Measurements from ENCODE around the gene VARS2. TPM values are rescaled to one million over a fixed set of nuclear protein-coding genes. Genes with fewer than 3 reads are reported as not detected.

The VARS2 gene
- total RNA-seq, 1 experiment from 2014 or later, result 68.2 TPM

DNA sequence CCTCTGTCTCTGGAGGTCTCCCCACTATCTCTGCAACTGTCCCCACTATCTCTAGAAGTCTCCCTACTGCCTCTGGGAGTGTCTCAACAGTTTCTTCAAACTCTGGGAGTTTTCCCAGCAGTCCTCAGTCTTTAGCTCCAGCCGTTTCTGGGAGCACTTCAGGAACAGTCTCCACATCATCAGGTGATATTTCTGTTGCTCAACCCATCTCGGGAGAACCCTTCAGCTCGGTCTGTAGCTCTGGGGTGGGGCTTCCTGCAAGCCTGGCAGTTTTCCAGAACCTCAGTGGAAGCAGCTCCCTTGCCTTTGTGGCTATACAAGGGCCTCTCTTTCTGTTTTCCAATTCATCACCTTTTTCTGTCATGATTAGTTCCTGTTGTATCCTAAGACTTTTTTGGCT, 21.0 kb downstream of the VARS2 start:
- DNase-seq, result no peak
- no peak overlapping the region for H2BK5ac ChIP-seq (ENCODE audit: insufficient read length, low read length)
- peaks cover 13 to 32% of the 10 kb centered on the region in 2 experiments for H3K4me1 Mint-ChIP-seq
- H3K79me2 ChIP-seq (ENCODE audit: insufficient read depth, low read length), result no peaks in the 10 kb centered on the region
- H4K8ac ChIP-seq (replicated peaks; ENCODE audit: insufficient read length, low read depth, low read length), result no peak overlapping the region
- H2BK20ac ChIP-seq (ENCODE audit: low read depth, low read length, poor library complexity, severe bottlenecking), result no peak overlapping the region
- H4K5ac ChIP-seq (ENCODE audit: insufficient read length, low read depth, low read length), result no peak overlapping the region
- no peak overlapping the region for H3K4me2 ChIP-seq (ENCODE audit: insufficient read depth, insufficient read length, low read length)
- no peaks in the 10 kb centered on the region for H3K36me3 Mint-ChIP-seq (ENCODE audit: insufficient read depth in 1 of 3, low read depth in 3 of 3)
- H3K23me2 ChIP-seq (ENCODE audit: insufficient read length, low read depth, low read length, poor library complexity, severe bottlenecking), result no peaks in the 10 kb centered on the region
- no peaks in the 10 kb centered on the region; the same call in 1 of the 2 replicates for H3K27me3 ChIP-seq (ENCODE audit: insufficient read depth, low read length)
- peaks cover 6% of the 10 kb centered on the region for H3K27me3 Mint-ChIP-seq (ENCODE audit: low read depth)
- H3K14ac ChIP-seq (ENCODE audit: insufficient read depth, low read length), result no peak overlapping the region
- H3K79me1 ChIP-seq (ENCODE audit: insufficient read depth, low read depth, low read length, poor library complexity, severe bottlenecking), result no peaks in the 10 kb centered on the region
- no peak overlapping the region for H2BK15ac ChIP-seq (ENCODE audit: low read depth, low read length)
- peaks cover 2% of the 10 kb centered on the region; the same call in 1 of the 2 replicates for H3K4me1 ChIP-seq (ENCODE audit: insufficient read depth, low read length)
- H2AK5ac ChIP-seq (ENCODE audit: insufficient read length, low read length), result no peak overlapping the region
- H3K18ac ChIP-seq (ENCODE audit: insufficient read length, low read depth, low read length), result no peak overlapping the region
- H3K9me3 ChIP-seq (ENCODE audit: control insufficient read depth, low read depth, low read length), result no peaks in the 10 kb centered on the region
- no peak overlapping the region for H3K23ac ChIP-seq (ENCODE audit: insufficient read length, low read depth, low read length)
- no peaks in the 10 kb centered on the region for H3K9me3 Mint-ChIP-seq
- H3K27ac Mint-ChIP-seq, result no peak overlapping the region
- H3T11ph ChIP-seq (ENCODE audit: low read length), result no peak overlapping the region
- no peak overlapping the region for H4K91ac ChIP-seq (ENCODE audit: insufficient read length, low read depth, low read length)
- H3K4me3 Mint-ChIP-seq, result no peak overlapping the region
- H2AFZ ChIP-seq (ENCODE audit: low read length), result no peak overlapping the region
- no peak overlapping the region for H3K4ac ChIP-seq (ENCODE audit: low read depth, low read length)
- H3K9ac ChIP-seq (ENCODE audit: extremely low read depth, insufficient read length, low read length), result no peak overlapping the region
- H2BK12ac ChIP-seq (ENCODE audit: insufficient read length, low read depth, low read length), result no peak overlapping the region
- H3K27ac ChIP-seq (ENCODE audit: insufficient read length, low read depth, low read length), result no peak overlapping the region
- WGBS (ENCODE audit: extremely low coverage, insufficient read length, low lambda C conversion rate), result no CpG with 5 or more reads among the region's 3 CpGs
- TF ChIP-seq, protein P1, sequence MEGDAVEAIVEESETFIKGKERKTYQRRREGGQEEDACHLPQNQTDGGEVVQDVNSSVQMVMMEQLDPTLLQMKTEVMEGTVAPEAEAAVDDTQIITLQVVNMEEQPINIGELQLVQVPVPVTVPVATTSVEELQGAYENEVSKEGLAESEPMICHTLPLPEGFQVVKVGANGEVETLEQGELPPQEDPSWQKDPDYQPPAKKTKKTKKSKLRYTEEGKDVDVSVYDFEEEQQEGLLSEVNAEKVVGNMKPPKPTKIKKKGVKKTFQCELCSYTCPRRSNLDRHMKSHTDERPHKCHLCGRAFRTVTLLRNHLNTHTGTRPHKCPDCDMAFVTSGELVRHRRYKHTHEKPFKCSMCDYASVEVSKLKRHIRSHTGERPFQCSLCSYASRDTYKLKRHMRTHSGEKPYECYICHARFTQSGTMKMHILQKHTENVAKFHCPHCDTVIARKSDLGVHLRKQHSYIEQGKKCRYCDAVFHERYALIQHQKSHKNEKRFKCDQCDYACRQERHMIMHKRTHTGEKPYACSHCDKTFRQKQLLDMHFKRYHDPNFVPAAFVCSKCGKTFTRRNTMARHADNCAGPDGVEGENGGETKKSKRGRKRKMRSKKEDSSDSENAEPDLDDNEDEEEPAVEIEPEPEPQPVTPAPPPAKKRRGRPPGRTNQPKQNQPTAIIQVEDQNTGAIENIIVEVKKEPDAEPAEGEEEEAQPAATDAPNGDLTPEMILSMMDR (conservative IDR thresholded peaks at IDR 0.05), result no peak
- H4K20me1 ChIP-seq (ENCODE audit: control insufficient read depth, insufficient read depth, insufficient read length), result no peaks in the 10 kb centered on the region
- no peak overlapping the region for H2BK120ac ChIP-seq (ENCODE audit: low read depth, low read length, poor library complexity, severe bottlenecking)
- H3K56ac ChIP-seq (ENCODE audit: insufficient read length, low read depth, low read length), result no peak overlapping the region
